MCF 10A (cell line): ENCODE measurements around the gene PIEZO2. TPM values are rescaled to one million over a fixed set of nuclear protein-coding genes. Genes with fewer than 3 reads are reported as not detected.

Source experiments
- BruUV-seq: library from RNA; stranded (reverse); fragments of 400-500 nt; replicated peaks from 2 replicates; lab custom pipeline; 2021; lab: Mats Ljungman, UMichigan
- CTCF ChIA-PET: fragments of 300-600 bp; sonication (Branson Sonifier 250); formaldehyde crosslinking; extraction: SDS; loops from one replicate; lab custom pipeline; 2021; ENCODE audit warnings: antibody characterized with exemption, inconsistent platforms; lab: Yijun Ruan, JAX
- POLR2A ChIA-PET: fragments of 300-600, 350-650 bp; sonication (Branson Sonifier 250); formaldehyde crosslinking; extraction: SDS; loops from one replicate; lab custom pipeline; 2020; ENCODE audit warnings: antibody characterized with exemption, inconsistent platforms; lab: Yijun Ruan, JAX
- DNase-seq: peaks from one replicate; pipeline ENCODE4 v3.0.0-alpha.2; 2018; ENCODE audit not compliant: unreplicated experiment
- H3K27ac Mint-ChIP-seq: one replicate; pipeline ENCODE4 v1.8.0; 2022; ENCODE audit warnings: mild to moderate bottlenecking, low read depth, mixed read lengths; ENCODE audit not compliant: unreplicated experiment
- H3K27me3 Mint-ChIP-seq: one replicate; pipeline ENCODE4 v1.8.0; 2022; ENCODE audit warnings: mixed read lengths; ENCODE audit not compliant: insufficient read depth, unreplicated experiment
- H3K36me3 Mint-ChIP-seq: one replicate; pipeline ENCODE4 v1.8.0; 2022; ENCODE audit warnings: mild to moderate bottlenecking, moderate library complexity, mixed read lengths; ENCODE audit not compliant: insufficient read depth, unreplicated experiment
- H3K4me1 Mint-ChIP-seq: one replicate; pipeline ENCODE4 v1.8.0; 2022; ENCODE audit warnings: mixed read lengths; ENCODE audit not compliant: insufficient read depth, unreplicated experiment
- H3K4me3 Mint-ChIP-seq: one replicate; pipeline ENCODE4 v1.8.0; 2022; ENCODE audit warnings: mild to moderate bottlenecking, moderate library complexity, mixed read lengths; ENCODE audit not compliant: unreplicated experiment
- H3K9me3 Mint-ChIP-seq: one replicate; pipeline ENCODE4 v1.8.0; 2022; ENCODE audit warnings: mixed read lengths; ENCODE audit not compliant: unreplicated experiment
- intact Hi-C: fragments of 100-400 bp; cut with micrococcal nuclease; formaldehyde crosslinking; loops from 2 replicates; pipeline ENCODE4 v1.14.1; 2022
- total RNA-seq: library from RNA; stranded (reverse); gene quantifications from 2 replicates; pipeline ENCODE4 v1.2.3, GENCODE V29; 2022
- TF ChIP-seq, protein P1 (sequence below): fragments of 200-600 bp; IDR thresholded peaks from one replicate; pipeline ENCODE4 v1.8.0; 2022; ENCODE audit warnings: antibody characterized with exemption, mild to moderate bottlenecking; ENCODE audit not compliant: unreplicated experiment

The PIEZO2 gene
- total RNA-seq, 1 experiment from 2014 or later = 0.49 TPM

DNA sequence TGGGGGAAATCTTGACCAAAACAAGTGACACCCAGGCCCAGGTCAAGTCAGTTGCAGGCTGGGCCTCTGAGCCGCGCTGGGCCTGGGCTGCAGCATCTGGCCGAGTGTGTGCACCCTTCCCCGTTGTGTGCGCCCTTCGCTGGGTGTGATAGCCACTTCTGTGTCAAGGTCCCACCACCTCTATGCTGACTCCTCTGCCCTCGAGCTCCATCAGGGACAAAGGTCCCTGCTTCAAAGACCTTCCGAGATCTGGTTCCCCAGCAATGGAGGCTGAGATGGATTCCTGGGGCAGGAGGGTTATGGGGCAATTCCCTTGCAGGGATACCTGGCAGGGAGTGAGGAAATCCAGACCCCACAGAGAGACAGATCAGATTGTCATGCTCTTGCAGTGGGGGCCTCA lies 93.6 kb downstream of the PIEZO2 start:
- intact Hi-C loops = no loop called here
- Mint-ChIP-seq H3K27me3 (no peaks in the 10 kb centered on the region), H3K9me3 (no peaks in the 10 kb centered on the region), H3K4me3 (no peak overlapping the region), H3K4me1 (peaks cover 6% of the 10 kb centered on the region), H3K36me3 (no peaks in the 10 kb centered on the region), H3K27ac (no peak overlapping the region)
- CTCF ChIA-PET = interaction anchor here (0.6 kb wide), 1 partner anchor 63 kb away, joined by 3 read pairs; no protein-coding TSS in a partner anchor
- no TSS peak for BruUV-seq
- POLR2A ChIA-PET = interaction anchor here (0.7 kb wide), 1 partner anchor 982 kb away, joined by 3 read pairs; no protein-coding TSS in a partner anchor
- no peak for DNase-seq
- TF ChIP-seq, protein P1, sequence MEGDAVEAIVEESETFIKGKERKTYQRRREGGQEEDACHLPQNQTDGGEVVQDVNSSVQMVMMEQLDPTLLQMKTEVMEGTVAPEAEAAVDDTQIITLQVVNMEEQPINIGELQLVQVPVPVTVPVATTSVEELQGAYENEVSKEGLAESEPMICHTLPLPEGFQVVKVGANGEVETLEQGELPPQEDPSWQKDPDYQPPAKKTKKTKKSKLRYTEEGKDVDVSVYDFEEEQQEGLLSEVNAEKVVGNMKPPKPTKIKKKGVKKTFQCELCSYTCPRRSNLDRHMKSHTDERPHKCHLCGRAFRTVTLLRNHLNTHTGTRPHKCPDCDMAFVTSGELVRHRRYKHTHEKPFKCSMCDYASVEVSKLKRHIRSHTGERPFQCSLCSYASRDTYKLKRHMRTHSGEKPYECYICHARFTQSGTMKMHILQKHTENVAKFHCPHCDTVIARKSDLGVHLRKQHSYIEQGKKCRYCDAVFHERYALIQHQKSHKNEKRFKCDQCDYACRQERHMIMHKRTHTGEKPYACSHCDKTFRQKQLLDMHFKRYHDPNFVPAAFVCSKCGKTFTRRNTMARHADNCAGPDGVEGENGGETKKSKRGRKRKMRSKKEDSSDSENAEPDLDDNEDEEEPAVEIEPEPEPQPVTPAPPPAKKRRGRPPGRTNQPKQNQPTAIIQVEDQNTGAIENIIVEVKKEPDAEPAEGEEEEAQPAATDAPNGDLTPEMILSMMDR = no peak

DNA sequence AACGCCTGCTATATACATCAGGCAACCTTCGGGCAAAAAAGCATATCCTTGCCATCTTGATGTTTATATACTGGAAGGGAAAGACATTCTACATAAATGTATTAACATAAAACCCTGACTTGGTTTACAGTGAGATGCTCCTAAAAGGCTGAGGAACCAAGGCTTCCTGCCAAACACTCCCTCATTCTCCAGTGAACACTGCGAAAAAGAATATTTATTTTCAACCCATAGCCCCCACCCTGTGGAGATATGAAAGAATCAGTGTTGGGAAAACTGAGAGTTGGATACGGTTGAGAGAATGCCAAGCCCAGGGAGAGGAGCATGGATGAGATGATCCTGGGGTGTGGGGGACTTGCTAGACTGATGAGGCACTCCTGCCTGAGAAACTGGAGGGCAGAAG lies 94.9 kb downstream of the PIEZO2 start:
- H3K27ac Mint-ChIP-seq = no peak overlapping the region
- ChIA-PET CTCF (interaction anchor here (0.7 to 2.1 kb wide), 2 partner anchors 13 to 162 kb away, joined by 6 to 7 read pairs; no protein-coding TSS in a partner anchor), POLR2A (no interaction called here)
- no peak for DNase-seq
- TF ChIP-seq, protein P1 = no peak
- H3K4me1 Mint-ChIP-seq = peaks cover 10% of the 10 kb centered on the region
- H3K4me3 Mint-ChIP-seq = no peak overlapping the region
- BruUV-seq = no TSS peak
- H3K36me3 Mint-ChIP-seq = no peaks in the 10 kb centered on the region
- no peaks in the 10 kb centered on the region for H3K9me3 Mint-ChIP-seq
- H3K27me3 Mint-ChIP-seq = no peaks in the 10 kb centered on the region
- intact Hi-C loops = no loop called here

DNA sequence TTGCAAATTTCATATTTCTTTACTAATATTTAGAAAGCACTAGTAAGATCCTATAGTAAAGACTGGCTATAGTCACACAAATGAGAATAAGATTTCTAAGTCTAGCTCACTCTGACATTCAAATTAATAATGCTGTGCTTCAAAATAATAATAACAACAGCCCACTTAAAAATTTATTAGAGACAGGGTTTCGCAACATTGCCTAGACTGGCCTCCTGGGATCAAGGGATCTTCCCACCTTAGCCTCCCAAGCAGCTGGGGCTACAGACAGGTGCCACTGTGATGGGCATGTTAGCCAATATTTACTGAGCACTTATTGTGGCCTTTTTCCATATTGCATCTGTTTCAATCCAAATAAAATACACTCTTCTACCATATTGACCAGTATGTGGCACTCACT lies 96.1 kb downstream of the PIEZO2 start:
- intact Hi-C loops = no loop called here

DNA sequence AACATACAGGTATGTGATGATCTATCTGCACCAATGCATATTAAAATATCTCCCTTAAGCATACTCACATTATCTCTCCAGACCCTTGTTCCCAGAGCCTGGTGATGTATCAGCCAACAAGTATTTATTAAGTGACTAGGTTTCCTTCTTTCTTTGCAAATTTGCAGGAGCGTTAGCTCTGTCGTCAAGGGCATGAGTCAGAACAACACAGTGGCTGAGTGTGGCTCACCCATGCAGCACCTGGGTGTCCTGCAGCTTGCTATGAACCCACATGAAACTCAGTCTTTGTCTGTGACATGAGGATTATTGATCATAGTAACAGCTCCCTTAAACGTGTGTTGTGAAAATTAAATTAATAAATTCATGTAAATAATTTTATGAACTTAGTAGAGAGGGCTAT lies 96.6 kb downstream of the PIEZO2 start:
- no peak overlapping the region for H3K4me3 Mint-ChIP-seq
- ChIA-PET CTCF (interaction anchor here (1.8 to 2.1 kb wide), 2 partner anchors 12 to 202 kb away, joined by 7 read pairs; no protein-coding TSS in a partner anchor), POLR2A (no interaction called here)
- intact Hi-C loops = no loop called here
- DNase-seq = no peak
- H3K4me1 Mint-ChIP-seq = peaks cover 12% of the 10 kb centered on the region
- H3K36me3 Mint-ChIP-seq = no peaks in the 10 kb centered on the region
- H3K27me3 Mint-ChIP-seq = no peaks in the 10 kb centered on the region
- no peak overlapping the region for H3K27ac Mint-ChIP-seq
- H3K9me3 Mint-ChIP-seq = no peaks in the 10 kb centered on the region
- no TSS peak for BruUV-seq
- TF ChIP-seq, protein P1 = no peak

More for the DNA sequence above, 96.1 kb downstream of the PIEZO2 start:
- POLR2A ChIA-PET = no interaction called here
- Mint-ChIP-seq H3K4me1 (peaks cover 12% of the 10 kb centered on the region), H3K27me3 (no peaks in the 10 kb centered on the region), H3K4me3 (no peak overlapping the region), H3K36me3 (no peaks in the 10 kb centered on the region), H3K9me3 (no peaks in the 10 kb centered on the region), H3K27ac (no peak overlapping the region)
- CTCF ChIA-PET = interaction anchor here (1.8 to 2.1 kb wide), 2 partner anchors 12 to 202 kb away, joined by 7 read pairs; no protein-coding TSS in a partner anchor
- TF ChIP-seq, protein P1 = no peak
- no peak for DNase-seq
- no TSS peak for BruUV-seq
